Neural crest cell (in vitro differentiated cells): ENCODE results near the gene PEX1. TPM values are rescaled to one million over a fixed set of nuclear protein-coding genes. Genes with fewer than 3 reads are reported as not detected.
A peak's percentile ranks its signal among the peaks of the same experiment; 100 is the strongest.

Source experiments
- DNase-seq: peaks from one replicate; pipeline ENCODE4 v3.0.0; 2021; ENCODE audit warnings: low read depth, mixed read lengths, low spot score
- H3K27ac Mint-ChIP-seq: one replicate; pipeline ENCODE4 v1.8.0; 2021; ENCODE audit warnings: mild to moderate bottlenecking, mixed read lengths; ENCODE audit not compliant: unreplicated experiment
- H3K27me3 Mint-ChIP-seq: 2 replicates; pipeline ENCODE4 v1.8.0; 2021; ENCODE audit warnings: low read depth, mild to moderate bottlenecking, mixed read lengths
- H3K36me3 Mint-ChIP-seq: 2 replicates; pipeline ENCODE4 v1.8.0; 2021; ENCODE audit warnings: low read depth, mild to moderate bottlenecking, mixed read lengths
- H3K4me1 Mint-ChIP-seq: 2 replicates; pipeline ENCODE4 v1.8.0; 2021; ENCODE audit warnings: mixed read lengths
- H3K4me3 Mint-ChIP-seq: one replicate; pipeline ENCODE4 v1.8.0; 2021; ENCODE audit warnings: mild to moderate bottlenecking, mixed read lengths
- H3K9me3 Mint-ChIP-seq: 2 replicates; pipeline ENCODE4 v1.8.0; 2021; ENCODE audit warnings: mixed read lengths
- CTCF ChIP-seq: fragments of 200-600 bp; sonication (generic); conservative IDR thresholded peaks from 2 replicates; pipeline ENCODE4 v1.5.0; 2021; ENCODE audit warnings: antibody characterized with exemption, mild to moderate bottlenecking
- long read RNA-seq: library from polyadenylated mRNA; unstranded; transcript quantifications from one replicate; pipeline ENCODE4 v2.0.0, GENCODE V29; 2020
- total RNA-seq: library from RNA; stranded (reverse); gene quantifications from 2 replicates; pipeline ENCODE4 v1.2.1, GENCODE V29; 2021

PEX1 gene
- total RNA-seq, result 24.8 and 25.7 TPM in 2 replicates
- long read RNA-seq, full-length matches to known transcripts, result 2 of 27 reads
- long read RNA-seq, partial matches to known transcripts, result 16 of 27 reads
- long read RNA-seq, other reads (novel, unspliced or antisense), result 9 of 27 reads

- no peaks in the 10 kb centered on the region for H3K27me3 Mint-ChIP-seq
- H3K4me3 Mint-ChIP-seq, result peak within 1 kb of the TSS; percentile 96
- DNase-seq, result peak; percentile 82
Observed at GRCh38 chr7:92528188-92528957, at the start of gene PEX1, which contains the start of gene RBM48. PEX1 (minus strand) TSS chr7:92528520; CDS start chr7:92528435, 85 bp downstream. RBM48 (plus strand) TSS chr7:92528795; CDS start chr7:92528814, 19 bp downstream.

GRCh38 chr7:92576296-92576695 is 48.0 kb upstream of the PEX1 start:
- TF ChIP-seq CTCF, result no peak
- no peak for DNase-seq
- Mint-ChIP-seq H3K9me3 (no peaks in the 10 kb centered on the region), H3K4me1 (no peaks in the 10 kb centered on the region), H3K27ac (no peak overlapping the region), H3K36me3 (peaks cover 13% of the 10 kb centered on the region), H3K27me3 (no peaks in the 10 kb centered on the region), H3K4me3 (no peak overlapping the region)

More at GRCh38 chr7:92528188-92528957, at the start of gene PEX1, which contains the start of gene RBM48:
- no peaks in the 10 kb centered on the region for H3K9me3 Mint-ChIP-seq
- peak within 1 kb of the TSS; percentile 98 for H3K27ac Mint-ChIP-seq
- no peak for TF ChIP-seq CTCF
- peaks cover 19% of the 10 kb centered on the region for H3K4me1 Mint-ChIP-seq
- H3K36me3 Mint-ChIP-seq, result no peaks in the 10 kb centered on the region

GRCh38 chr7:92569137-92569536 is 40.8 kb upstream of the PEX1 start:
- TF ChIP-seq CTCF, result no peak
- DNase-seq, result no peak
- Mint-ChIP-seq H3K4me1 (no peaks in the 10 kb centered on the region), H3K27me3 (no peaks in the 10 kb centered on the region), H3K4me3 (no peak overlapping the region), H3K27ac (no peak overlapping the region), H3K9me3 (no peaks in the 10 kb centered on the region), H3K36me3 (peaks cover 10% of the 10 kb centered on the region)

- TF ChIP-seq CTCF, result no peak
- peaks cover 5% of the 10 kb centered on the region for H3K36me3 Mint-ChIP-seq
- H3K27ac Mint-ChIP-seq, result no peak overlapping the region
Observed at GRCh38 chr7:92567460-92567859, 39.1 kb upstream of the PEX1 start.

GRCh38 chr7:92563345-92563744 is 35.0 kb upstream of the PEX1 start:
- Mint-ChIP-seq H3K27ac (no peak overlapping the region), H3K4me1 (no peaks in the 10 kb centered on the region), H3K9me3 (no peaks in the 10 kb centered on the region), H3K4me3 (no peak overlapping the region), H3K36me3 (no peaks in the 10 kb centered on the region), H3K27me3 (no peaks in the 10 kb centered on the region)
- DNase-seq, result no peak
- no peak for TF ChIP-seq CTCF

More at GRCh38 chr7:92567460-92567859, 39.1 kb upstream of the PEX1 start:
- Mint-ChIP-seq H3K27me3 (no peaks in the 10 kb centered on the region), H3K9me3 (no peaks in the 10 kb centered on the region), H3K4me1 (no peaks in the 10 kb centered on the region), H3K4me3 (no peak overlapping the region)
- DNase-seq, result no peak
